HK-2 (cell line): Measurements from ENCODE around the gene KLHDC7B.
A peak's percentile ranks its signal among the peaks of the same experiment; 100 is the strongest.

Experiments used
- DNase-seq: peaks from one replicate; pipeline ENCODE4 v3.0.0-alpha.2; 2018; ENCODE audit not compliant: unreplicated experiment

The KLHDC7B gene

GRCh38 chr22:50572965-50573364 is 27.3 kb downstream of the KLHDC7B start:
- no peak for DNase-seq

- no peak for DNase-seq
These were observed 28.0 kb downstream of the KLHDC7B start for GRCh38 chr22:50573491-50574382.

- no peak for DNase-seq
These were observed 28.7 kb downstream of the KLHDC7B start for GRCh38 chr22:50574383-50574755.

- no peak for DNase-seq
These were observed 29.8 kb downstream of the KLHDC7B start for GRCh38 chr22:50575426-50575941.

- peak; percentile 47 for DNase-seq
These were observed 30.4 kb downstream of the KLHDC7B start for GRCh38 chr22:50576070-50576469.

GRCh38 chr22:50576806-50577696 is 31.4 kb downstream of the KLHDC7B start:
- no peak for DNase-seq

GRCh38 chr22:50577697-50577986 is 31.9 kb downstream of the KLHDC7B start:
- no peak for DNase-seq

DNA sequence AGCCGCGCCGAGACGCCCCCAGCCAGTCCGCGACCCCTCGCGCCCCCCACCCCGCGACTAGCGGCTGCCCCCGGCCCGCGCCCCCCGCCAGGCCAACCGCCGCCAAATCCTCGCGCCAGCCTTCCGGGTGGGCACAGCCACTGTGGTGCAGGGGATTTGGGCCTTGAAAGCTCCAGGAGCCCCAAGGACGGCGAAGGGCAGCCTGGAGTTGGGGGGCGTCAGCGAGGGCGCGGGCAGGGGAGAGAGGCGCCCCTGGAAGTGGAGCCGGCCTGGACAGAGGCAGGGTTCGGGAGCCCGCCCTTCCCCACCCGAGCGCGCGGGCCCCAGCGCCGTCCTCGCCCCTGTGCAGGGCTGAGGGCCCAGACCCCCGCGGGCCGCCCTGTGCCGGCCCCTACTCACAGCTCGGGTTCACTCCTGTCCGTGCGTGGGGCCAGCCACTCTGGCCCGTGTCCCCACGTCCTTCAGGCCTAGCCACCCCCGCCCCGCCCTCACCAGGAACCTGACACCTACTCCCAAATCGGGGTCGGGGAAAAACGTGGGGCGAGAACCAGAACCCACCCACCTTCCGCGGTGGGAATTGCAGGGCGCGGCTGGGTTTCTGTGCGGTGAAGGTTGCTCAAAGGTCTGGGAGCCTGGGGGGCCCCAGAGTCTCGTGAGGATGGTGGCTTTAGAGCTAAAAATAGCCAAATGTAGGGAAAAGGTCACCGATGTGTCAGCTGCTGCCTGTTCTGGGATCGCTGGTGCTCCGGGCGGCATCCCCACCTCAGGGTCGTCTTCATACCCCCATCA is 32.5 kb downstream of the KLHDC7B start, which contains the start of gene CPT1B:
Gene CPT1B, minus strand, starts transcription at position 441 of the 789 bp plus-strand sequence. CDS start 512 bp downstream, outside the sequence.
- no peak for DNase-seq

DNA sequence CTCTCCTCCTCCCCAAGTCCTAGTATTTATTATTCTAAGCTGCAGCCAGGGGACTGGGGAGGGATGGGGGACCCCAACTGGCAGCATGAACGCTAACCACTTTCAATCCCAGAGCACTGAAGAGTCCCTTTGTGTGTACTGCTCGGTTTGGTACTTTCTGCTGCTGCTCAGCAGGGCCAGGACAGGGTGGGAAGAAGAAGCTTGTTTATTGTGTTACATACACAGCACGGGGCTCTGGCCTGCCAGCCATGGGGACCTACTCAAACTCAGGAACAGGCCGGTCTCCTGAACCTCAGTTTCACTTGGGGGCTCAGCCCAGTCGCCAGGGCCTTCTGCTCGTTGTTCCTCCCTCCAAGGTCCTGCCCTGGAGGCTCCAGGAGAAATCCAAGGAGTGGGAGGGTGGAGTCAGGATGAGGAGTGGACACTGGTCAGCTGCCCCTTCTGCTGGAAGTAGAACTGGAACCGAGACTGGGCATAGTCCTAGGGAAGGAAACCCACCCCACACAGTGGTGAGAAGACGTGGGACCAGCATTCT is 33.1 kb downstream of the KLHDC7B start:
- DNase-seq = no peak

DNA sequence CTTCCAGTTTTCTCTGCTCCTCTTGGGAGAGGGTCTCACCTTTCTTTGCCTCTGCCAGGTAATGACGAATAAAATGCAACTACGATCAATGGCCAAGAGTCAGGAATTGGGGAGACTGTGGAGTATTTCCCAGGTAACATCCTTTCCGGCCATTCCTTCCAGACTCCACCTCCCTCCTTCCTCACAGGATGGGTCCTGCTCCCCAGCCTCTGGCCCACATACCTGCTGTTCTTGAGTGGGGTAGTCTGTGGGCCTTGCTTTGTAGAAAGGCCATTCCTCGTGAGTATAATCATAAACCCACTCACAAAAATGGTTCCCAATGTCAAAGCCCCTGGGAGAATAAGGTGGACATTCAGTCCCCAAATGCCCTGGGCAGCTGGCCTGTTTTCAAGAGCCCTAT is 34.1 kb downstream of the KLHDC7B start:
- no peak for DNase-seq

- no peak for DNase-seq
These were observed 35.6 kb downstream of the KLHDC7B start for GRCh38 chr22:50581031-50581949.

GRCh38 chr22:50581950-50582492 is 36.3 kb downstream of the KLHDC7B start:
- DNase-seq = no peak

GRCh38 chr22:50582493-50583293 is 37.0 kb downstream of the KLHDC7B start, which contains the start of gene CHKB:
CHKB (minus strand) TSS chr22:50582849; CDS start chr22:50582781, 68 bp downstream.
- peak; percentile 97 for DNase-seq

- no peak for DNase-seq
These were observed 37.7 kb downstream of the KLHDC7B start for GRCh38 chr22:50583294-50583861.

DNA sequence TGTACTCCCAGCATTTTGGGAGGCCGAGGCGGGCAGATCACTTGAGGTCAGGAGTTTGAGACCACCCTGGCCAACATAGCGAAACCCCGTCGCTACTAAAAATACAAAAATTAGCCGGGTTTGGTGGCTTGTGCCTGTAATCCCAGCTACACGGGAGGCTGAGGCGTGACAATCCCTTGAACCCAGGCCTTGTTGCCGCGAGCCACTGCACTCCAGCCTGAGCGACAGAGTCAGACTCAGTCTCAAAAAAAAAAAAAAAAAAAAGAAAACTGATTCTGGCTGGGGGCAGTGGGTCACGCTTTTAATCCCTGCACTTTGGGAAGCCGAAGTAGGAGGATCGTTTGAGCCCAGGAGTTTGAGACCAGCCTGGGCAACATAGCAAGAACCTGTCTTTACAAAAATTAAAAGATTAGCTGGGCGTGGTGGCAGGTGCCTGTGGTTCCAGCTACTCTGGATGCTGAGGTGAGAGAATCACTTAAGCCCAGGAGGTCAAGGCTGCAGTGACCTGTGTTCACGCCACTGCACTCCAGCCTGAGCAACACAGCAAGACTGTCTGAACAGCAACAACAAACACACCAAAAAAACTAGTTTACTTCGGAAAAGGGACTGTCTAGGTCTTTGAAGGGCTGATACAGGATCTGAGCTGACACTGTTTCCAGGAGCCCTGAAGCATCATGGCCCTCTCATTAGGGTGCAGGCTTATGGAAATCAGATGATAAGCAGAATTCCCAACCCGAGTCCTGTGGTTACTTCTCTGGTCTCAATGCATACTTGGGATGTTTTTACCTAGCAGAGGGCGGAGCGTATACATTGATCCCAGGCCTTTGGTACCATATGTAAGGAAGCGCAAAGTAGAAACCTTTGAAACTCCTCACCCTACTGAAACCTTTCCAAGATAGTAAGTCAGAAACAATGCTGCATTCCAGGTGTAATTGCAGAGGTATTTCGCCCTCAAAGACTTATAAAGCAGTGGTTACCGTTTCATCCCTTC is 38.7 kb downstream of the KLHDC7B start:
- no peak for DNase-seq

- DNase-seq = no peak
These were observed 39.5 kb downstream of the KLHDC7B start for GRCh38 chr22:50585238-50585637.

GRCh38 chr22:50585781-50586180 is 40.1 kb downstream of the KLHDC7B start:
- DNase-seq = no peak

DNA sequence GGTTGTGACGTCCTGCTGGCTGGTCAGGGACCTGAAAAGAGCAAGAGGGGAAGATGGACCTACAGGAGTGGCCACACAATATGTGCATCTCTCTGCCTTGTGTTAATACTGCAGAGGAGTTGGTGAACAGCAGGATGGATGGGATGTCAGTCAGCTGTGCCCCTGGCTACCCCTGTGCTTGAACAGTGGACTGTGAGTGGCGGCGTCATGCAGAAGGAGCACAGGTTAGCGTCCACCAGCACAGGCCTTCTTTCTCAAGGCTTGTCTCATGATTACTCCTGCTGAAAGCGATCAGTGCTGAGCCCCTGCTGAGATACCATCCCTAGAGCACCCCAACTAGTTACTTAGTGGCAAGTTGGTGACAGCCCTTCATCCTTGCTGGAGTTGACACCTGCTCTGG is 40.7 kb downstream of the KLHDC7B start:
- DNase-seq = no peak
